ENCODE results near the gene GPR61.
A peak's percentile ranks its signal among the peaks of the same experiment; 100 is the strongest.

The GPR61 gene

DNA sequence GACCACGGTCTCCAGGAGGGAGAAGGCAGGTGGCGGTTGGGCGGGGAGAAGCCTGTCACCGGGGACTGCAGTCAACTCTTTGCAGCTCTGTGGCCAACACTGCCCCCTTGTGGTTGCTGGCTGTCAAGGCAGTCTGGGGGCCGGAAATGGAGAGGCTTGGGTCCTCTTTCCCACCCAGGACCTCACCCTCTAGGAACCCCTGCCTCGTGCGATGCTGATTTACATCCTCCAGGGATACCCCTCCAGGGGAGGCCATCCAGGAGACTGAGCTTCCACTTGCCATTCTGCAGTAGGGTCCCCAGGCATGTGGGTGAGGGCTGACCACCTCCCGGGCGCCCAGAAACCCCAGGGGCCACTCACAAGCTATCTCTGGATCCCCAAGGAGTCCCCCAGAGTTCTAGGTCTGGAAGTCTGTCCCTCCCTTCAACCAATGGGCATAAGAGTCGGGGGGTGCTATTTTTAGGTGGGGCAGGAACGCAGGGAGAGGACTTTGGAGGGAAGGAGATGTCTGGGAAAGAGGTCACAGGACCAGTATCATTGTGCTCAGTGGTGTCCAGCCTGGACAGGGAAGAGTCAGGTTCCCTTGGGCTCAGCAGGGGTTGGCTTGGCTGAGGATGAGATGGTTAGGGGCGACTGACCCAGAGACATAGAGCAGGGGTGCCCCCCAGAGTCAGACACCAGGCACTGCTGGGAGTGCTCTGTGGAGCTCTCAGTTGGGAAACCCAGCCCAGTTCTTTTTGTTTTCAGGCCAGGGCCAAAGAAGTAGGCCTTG, 7.1 kb upstream of the GPR61 start:
- DNase-seq (ENCODE audit: low read depth in 2 of 2, low spot score in 1 of 2) = peak; percentile 80 to 84

DNA sequence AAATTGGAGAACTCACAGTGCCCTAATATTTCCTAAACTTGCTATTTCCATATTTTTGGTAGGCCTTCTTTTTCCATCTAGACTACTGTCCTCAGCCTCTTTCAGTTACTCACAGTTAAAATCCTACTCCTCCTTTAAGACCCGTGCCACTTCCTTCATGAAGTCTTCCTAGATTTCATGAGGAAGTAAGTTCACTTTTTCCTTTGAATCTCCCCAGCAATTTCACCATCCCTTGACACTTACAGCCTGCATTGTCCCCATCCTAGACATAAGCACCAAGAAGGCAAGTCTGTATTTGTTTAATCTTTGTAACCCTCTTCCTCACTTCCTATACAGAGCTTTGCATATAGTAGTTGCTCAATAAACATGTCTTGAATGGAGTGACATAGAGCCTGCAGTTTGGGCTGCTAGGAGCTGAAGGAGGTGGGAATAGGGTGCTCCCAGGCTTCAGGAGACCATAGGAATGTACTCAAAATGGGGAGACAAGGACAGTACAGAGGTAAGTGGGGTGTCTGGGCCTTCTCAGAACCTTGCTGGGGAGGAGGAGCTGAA, 5.3 kb upstream of the GPR61 start:
- no peak for DNase-seq (ENCODE audit: low read depth in 2 of 2, low spot score in 1 of 2)

DNA sequence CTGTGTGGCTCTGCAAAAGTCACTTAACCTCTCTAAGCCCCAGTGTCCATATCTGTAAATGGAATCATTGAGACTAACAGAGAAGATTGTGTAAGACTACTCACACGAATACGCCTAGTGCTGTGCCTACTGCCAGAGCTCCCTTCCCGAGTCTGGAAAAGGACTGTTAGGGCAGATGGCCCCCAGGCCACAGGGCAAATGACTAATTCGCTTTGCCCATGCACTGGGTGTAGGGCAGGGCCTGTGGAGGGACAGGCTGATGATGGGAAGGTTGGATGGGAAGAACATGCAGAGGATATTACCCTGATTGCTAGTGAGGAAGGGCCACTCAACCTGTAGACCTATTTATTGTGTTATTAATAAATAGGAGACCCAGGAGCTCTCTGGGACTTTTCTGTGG, 4.2 kb upstream of the GPR61 start:
- no peak for DNase-seq (ENCODE audit: low read depth in 2 of 2, low spot score in 1 of 2)

DNA sequence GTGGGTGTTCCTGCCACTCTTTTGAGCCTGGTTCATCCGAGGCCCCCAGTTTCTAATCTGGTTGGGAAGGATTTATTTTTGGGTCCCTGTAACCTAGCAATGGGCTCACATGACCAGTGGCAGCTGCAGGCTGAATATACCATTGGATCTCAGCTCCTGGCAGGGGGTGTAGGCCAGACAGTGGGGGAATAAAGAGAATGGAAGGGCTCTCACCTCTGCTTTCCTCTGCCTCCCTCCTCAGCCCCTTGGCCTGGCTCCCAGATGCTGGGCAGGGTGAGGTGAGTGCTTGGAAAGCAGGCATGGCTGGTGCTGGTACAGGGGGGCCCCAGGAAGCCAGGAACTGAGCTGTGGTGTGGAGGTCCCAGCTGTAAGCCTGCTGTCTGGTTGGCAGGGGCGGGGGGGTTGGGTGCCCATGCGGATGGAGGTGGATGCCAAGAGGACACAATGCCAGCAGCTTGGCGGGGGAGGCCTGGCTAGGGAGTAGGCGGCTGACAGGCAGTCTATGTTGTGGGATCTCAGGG, 3.6 kb upstream of the GPR61 start:
- DNase-seq (ENCODE audit: low read depth in 2 of 2, low spot score in 1 of 2) = no peak

DNA sequence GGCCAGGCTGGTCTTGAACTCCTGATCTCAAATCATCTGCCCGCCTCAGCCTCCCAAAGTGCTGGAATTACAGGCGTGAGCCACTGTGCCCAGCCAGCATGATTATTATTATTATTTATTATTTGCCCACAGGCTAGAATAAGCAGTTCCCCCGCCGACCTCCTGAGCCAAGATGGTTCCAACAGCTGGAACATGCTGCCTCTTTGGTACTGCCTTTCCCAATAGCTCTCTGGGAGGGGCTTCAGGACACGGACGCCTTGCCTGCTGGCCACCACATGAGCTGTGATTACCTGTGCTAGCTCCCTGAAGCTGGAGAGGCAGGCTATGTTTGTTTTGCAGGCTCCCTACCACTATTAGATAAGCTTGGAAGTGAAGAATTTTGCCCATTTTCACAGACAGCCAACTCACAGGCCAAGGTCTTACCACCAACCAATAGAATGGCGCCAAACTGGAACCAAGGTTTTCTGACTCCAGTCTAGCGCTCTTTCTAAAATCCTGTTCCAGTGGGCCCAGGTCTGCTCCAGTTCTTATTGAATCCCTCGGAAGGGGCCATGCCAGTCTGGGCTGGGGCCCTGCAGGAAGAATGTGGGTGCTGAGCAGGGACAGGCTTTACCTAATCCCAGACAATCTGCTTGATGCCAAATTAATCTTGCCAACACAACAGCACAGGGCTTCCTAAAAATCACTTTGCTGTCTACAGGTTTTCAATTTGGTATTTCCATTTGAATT, 2.1 kb upstream of the GPR61 start:
- no peak for DNase-seq (ENCODE audit: low read depth in 2 of 2, low spot score in 1 of 2)

DNA sequence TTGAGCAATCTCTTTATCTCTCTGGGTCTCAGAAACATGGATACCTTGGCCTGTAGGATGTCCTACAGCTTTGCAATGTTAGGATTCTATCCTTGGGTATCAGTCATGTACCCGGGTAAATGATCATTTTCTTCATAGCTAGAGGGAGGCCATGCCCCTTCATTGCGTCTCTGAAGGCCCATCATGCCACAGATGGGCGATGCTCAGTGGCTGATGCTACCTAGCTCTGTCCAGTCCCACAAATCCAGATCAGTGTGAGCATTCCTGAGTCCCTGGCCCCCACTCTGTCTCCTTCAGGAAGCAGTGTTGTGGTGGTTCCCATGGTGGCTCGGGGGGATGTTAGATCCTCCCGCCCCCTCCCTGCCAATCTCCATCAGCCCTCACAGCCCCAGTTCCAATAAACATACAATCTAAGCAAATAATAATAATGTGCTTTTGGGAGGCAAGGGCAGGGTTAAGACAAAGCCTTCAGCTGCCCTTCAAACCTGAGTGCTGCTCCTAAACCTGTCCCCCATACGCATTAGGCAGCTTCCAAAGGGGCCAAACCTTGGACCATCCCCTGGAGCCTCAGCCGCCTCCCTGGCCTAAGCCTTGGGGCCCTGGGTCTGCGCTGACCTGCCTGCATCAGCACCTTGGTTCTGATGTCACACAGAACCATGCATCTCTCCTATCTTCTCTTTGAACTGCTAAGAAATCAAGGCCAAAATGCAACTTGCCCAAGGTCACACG, 681 bp upstream of the GPR61 start:
- no peak for DNase-seq (ENCODE audit: low read depth in 2 of 2, low spot score in 1 of 2)

DNA sequence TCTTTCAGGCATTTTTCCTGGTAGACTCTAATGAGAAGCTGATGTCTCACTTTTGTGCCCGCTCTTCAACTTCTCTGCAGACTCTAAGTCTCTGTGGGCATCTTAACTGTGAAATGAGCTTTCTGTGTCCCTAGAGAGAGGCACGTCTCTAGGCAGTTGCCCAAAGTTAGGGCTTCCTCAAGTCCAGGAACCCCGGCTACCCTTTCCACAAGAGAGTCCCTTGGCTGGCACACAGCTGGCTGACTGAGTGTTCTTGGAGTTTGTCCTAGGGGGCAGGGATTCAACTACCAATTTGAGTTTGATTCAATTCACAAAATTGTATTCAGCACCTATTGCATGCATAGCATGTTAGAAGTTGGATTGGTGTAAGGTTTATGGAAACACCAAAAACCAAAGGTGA, 1.4 kb downstream of the GPR61 start:
- DNase-seq (ENCODE audit: low read depth in 2 of 2, low spot score in 1 of 2) = no peak

DNA sequence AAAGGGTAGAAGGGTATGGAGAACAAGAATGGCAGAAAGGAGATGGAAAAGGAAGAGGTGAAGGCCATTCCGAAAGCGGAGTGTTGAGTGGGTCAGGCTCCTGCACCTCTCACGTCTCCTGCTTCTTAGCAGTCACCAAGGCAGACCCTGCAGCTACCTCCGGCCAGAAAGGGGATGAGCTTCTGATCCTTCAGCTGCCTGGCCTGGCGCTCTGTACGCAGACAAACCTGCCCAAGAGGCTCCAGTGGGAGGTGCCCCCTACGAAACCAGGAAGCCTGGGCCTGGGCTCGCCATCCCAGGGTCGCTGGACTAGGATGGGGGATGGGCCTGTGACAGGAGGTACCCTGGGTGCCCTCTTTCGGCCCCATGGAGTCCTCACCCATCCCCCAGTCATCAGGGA, 3.0 kb downstream of the GPR61 start:
- no peak for DNase-seq (ENCODE audit: low read depth in 2 of 2, low spot score in 1 of 2)

DNA sequence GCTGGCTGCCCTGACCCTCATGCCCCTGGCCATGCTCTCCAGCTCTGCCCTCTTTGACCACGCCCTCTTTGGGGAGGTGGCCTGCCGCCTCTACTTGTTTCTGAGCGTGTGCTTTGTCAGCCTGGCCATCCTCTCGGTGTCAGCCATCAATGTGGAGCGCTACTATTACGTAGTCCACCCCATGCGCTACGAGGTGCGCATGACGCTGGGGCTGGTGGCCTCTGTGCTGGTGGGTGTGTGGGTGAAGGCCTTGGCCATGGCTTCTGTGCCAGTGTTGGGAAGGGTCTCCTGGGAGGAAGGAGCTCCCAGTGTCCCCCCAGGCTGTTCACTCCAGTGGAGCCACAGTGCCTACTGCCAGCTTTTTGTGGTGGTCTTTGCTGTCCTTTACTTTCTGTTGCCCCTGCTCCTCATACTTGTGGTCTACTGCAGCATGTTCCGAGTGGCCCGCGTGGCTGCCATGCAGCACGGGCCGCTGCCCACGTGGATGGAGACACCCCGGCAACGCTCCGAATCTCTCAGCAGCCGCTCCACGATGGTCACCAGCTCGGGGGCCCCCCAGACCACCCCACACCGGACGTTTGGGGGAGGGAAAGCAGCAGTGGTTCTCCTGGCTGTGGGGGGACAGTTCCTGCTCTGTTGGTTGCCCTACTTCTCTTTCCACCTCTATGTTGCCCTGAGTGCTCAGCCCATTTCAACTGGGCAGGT, 3.8 kb downstream of the GPR61 start:
- no peak for DNase-seq (ENCODE audit: low read depth in 2 of 2, low spot score in 1 of 2)

DNA sequence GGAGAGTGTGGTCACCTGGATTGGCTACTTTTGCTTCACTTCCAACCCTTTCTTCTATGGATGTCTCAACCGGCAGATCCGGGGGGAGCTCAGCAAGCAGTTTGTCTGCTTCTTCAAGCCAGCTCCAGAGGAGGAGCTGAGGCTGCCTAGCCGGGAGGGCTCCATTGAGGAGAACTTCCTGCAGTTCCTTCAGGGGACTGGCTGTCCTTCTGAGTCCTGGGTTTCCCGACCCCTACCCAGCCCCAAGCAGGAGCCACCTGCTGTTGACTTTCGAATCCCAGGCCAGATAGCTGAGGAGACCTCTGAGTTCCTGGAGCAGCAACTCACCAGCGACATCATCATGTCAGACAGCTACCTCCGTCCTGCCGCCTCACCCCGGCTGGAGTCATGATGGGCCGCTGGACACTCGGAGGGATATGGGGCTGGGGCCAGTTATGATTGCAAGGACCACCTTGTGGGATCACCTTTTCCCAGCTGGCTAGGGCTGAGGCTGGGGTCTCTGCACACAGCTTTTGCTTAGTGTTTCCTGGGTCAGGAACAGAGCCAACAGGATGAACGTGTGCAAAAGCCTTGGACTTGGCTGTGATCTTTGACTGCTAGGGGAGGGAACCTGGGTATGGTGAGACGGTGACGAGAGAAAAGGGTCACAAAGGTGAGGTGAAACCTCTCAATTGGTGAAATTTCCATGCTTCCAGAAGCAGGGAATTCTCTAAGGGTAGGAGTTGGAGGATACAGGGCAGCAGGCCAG, 4.5 kb downstream of the GPR61 start:
- DNase-seq (ENCODE audit: low read depth in 2 of 2, low spot score in 1 of 2) = no peak

DNA sequence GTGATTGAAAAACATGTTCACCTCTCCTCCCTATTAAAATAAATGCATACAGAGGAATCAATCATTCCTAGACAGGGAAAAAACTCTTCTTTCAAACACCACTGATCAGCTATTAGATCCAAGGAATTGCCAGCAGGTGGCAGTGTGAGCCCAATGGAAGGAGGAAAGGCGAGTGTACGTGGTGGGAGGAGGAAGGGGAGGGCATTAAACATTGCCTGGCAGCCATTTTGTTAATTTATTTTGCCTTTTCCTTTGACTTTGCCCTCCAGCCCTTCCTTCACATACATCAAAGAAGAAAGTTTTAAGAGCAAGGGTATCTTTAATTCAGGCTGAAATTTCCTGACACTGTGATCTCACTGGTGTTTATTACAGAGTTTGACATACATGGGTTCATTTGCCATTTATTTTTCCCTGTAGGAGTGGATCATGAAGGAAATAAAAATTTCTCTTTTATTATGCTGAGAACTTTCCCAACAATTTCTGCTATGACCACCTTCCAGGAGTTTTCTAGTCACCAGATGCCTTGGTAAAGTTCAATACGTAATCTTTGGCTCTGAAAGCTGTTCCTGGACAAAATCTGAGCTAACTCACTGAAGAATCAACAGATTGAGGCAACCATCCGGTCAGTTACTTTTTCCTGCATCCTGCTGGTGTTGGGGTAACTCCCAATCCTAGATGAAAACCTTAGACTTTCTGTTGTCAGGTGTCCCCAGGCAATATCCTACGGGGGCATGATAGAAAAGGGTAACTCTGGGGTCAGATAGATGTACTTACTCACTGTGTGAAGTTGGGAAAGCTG, 6.8 kb downstream of the GPR61 start:
- peak; percentile 84 to 85 for DNase-seq (ENCODE audit: low read depth in 2 of 2, low spot score in 1 of 2)

DNA sequence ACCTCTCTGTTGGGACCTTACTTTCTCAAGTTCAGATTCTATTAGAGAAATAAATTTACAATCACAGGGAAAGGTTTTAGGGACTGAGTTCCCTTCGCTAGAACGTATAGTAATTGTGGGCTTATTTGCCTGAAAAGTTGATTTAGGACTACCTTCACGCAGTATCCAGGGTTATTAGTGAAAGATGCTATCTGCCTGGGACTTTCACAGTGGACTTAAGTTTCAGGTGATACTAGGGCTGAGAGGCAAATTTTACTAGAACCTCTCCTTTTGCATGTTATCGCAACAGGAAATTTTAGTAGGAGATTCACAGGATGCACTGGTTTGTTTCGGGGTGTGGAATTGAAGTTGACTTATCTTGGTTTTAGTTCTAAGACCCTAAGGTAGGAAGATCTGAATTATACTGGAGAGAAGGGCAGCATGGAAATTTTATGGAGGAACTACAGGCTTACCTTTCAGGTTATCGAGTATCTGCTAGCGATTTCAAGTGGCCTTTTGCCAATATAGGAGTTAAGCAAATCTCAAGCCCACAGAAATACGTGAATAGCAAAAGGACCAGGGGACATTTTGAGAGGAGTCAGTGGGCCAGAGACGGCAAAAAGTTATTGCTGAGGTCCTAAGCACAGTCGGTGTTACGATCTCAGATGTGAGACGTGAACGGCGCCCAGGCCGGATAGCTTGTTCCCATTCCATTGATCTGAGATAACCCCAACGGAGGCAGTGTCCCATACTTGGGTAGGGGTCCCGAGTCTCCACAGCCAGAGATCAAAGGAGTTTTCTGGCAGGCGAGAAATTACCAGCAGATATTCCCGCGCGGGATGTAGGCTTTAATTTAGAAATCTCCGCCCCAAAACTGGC, 8.0 kb downstream of the GPR61 start:
- DNase-seq (ENCODE audit: low read depth in 2 of 2, low spot score in 1 of 2) = no peak

DNA sequence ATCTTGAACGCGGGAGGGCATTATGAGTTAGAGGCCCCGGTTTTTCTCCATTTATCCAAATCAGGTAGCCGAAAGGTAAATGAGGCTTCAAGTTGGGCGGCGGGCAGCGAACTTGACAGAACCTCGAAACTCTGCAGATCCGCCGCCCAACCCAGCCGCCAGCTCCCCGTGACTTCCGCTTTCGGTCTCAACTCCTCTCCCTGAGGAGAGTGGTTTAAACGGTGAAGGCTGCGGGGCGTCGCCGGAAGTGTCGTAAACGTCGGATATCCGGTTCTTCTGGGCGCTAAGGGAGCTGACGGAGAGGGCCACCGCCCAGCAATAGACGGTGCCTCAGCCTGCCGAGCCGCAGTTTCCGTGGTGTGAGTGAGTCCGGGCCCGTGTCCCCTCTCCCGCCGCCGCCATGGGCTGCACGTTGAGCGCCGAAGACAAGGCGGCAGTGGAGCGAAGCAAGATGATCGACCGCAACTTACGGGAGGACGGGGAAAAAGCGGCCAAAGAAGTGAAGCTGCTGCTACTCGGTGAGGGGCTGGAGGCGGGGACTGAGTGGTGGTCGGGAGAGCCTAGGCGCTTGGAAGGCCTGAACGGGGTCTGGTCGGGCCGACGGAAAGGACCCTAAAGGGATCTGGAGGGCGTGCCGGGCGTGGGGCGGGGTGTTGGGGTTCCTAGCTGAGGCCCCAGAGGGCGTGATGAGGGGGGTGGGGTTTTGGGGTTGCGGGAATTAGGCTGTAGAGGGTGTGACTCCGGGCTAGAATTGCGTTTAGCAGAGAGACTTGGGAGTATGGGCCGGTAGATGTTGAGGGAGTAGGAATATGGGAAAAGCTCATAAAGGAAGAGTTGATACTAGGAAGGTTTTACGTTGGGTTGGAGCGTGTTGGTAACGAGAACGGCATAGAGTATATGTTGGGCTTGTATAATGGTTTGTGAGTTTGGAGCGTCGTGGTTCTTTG, 8.9 kb downstream of the GPR61 start, which contains the start of gene GNAI3:
GNAI3 (plus strand) TSS at position 295 of the 947 bp plus-strand sequence; CDS start at position 401, 106 bp downstream.
- DNase-seq (ENCODE audit: low read depth in 2 of 2, low spot score in 1 of 2) = peak; percentile 93

DNA sequence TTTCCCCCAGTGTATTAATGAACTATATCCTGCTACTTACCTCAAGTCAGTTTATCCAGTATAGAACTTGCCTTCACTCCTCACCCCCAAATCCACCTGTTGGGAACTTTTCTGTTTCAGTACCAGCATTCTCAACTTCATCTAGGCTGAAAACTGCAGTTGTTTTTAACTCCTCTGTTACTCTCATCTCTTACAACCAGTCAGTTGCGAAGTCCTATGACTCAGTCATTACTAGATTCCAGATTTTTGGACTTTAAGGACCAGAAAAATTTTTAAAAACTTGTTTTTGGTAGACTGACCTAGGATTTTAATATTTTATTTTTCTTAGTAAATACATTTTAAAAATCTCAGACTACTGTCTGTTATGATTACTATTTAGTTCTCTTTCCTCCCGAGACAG, 16.9 kb downstream of the GPR61 start:
- DNase-seq (ENCODE audit: low read depth in 2 of 2, low spot score in 1 of 2) = no peak

DNA sequence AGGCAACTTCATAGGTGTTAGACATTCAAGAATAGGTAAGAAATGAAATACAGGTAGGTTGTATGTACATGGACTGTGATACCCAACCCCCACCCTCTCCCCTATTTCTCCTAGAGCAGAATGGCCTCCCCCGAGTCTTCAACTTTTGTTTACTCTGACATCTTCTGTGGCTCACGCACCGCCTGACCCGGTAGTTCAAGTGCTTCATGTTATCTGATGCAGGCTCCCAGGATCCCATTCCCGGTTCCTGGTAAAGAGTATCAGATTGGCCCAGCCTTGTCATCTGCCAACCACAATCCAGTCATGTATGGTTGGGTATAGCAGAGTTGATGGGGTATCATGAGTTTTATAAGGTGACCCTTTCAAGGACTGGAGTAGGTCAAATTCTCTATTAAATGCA, 17.8 kb downstream of the GPR61 start:
- no peak for DNase-seq (ENCODE audit: low read depth in 2 of 2, low spot score in 1 of 2)

DNA sequence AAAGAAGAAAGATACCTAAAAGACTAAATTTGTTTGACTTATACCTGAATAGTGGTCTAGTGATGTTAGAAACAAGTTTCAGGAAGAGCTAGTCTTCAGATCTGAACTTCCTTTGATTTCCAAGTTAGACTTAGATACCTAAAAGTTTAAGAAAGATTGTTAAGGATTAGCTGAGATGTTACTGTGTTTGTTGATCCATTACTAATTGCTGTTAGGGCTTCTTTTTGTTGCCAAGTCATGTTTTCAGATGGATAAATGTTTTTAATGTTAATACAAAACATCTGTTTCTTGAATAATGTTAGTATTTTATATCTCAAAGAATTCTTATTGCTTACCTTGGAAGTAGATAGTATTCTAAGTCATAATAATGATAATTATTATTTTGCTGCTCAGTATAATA, 20.3 kb downstream of the GPR61 start:
- no peak for DNase-seq (ENCODE audit: low read depth in 2 of 2, low spot score in 1 of 2)

DNA sequence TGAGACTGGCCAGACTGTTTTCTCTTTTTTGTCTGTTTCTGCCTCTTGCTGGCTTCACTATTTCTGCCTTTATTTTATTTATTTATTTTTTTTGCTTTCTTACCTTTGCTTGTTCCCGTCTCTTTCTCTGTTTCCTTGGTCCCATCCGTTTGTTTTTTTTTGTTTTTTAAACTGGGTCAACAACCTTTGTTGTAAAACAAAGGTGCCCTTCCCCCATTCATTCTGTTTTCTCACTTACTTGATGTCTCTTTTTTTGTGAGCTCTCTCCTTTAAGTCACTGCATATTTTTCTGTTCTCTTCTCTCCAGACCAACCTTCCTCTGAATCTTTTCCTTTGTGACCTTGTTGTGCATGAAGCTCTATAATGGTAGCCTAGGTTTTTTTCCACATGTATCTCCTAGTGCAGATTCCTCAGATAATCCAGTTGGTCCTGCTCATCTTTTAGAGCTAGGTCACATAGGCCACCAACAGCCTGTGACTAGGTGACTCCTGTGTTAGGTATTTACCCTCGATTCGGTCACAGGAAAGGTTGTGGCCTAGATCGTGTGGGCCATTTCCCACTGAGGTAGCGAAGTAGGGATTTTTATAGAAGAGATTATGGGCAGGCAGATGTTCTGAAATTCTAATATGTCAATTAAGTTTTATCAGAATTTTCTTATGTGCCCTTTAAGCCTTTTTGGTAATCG, 24.7 kb downstream of the GPR61 start:
- no peak for DNase-seq (ENCODE audit: low read depth in 2 of 2, low spot score in 1 of 2)

Data from stimulated activated CD8-positive, alpha-beta memory T cell treated with anti-CD3 and anti-CD28 coated beads, Interleukin-4, amount 100 ng/mL, for 1 hour (primary cell).